SU-DHL-6 (cell line): ENCODE results near the gene CCNY.

ENCODE experiments used
- H2AFZ ChIP-seq: fragments of 200-600 bp; sonication (generic); 2 replicates; pipeline ENCODE4 v1.6.1; 2014; ENCODE audit warnings: low read depth, mild to moderate bottlenecking, moderate library complexity, mixed read lengths, antibody characterized with exemption, low read length; ENCODE audit not compliant: severe bottlenecking
- H3F3A ChIP-seq: fragments of 200-600 bp; shearing (Covaris generic); 2 replicates; pipeline ENCODE4 v1.6.0; 2016; ENCODE audit warnings: antibody characterized with exemption, mild to moderate bottlenecking; ENCODE audit not compliant: insufficient read depth
- H3K27ac ChIP-seq: fragments of 200-600 bp; sonication (generic); 2 replicates; pipeline ENCODE4 v1.5.1; 2016; ENCODE audit warnings: low read depth, mild to moderate bottlenecking, low read length, moderate library complexity, mixed read lengths
- H3K27me3 ChIP-seq: fragments of 200-600 bp; sonication (generic), shearing (Covaris generic); 2 replicates; pipeline ENCODE4 v1.6.0; 2014; ENCODE audit warnings: mild to moderate bottlenecking, low read length
- H3K36me3 ChIP-seq: fragments of 200-600 bp; sonication (generic); 2 replicates; pipeline ENCODE4 v1.6.1; 2014; ENCODE audit warnings: mild to moderate bottlenecking, low read length, mixed read lengths
- H3K4me2 ChIP-seq: fragments of 300-600, 200-600 bp; shearing (Covaris generic), sonication (generic); 2 replicates; pipeline ENCODE4 v1.6.0; 2014; ENCODE audit warnings: low read length, low read depth, mild to moderate bottlenecking; ENCODE audit not compliant: poor library complexity, severe bottlenecking
- H3K4me3 ChIP-seq: fragments of 200-600 bp; sonication (generic); 2 replicates; pipeline ENCODE4 v1.5.1; 2014; ENCODE audit warnings: antibody characterized with exemption, low read length, mild to moderate bottlenecking, mixed read lengths; ENCODE audit not compliant: insufficient read depth, poor library complexity, severe bottlenecking
- H3K79me2 ChIP-seq: fragments of 200-600 bp; sonication (generic); 2 replicates; pipeline ENCODE4 v1.6.1; 2014; ENCODE audit warnings: mild to moderate bottlenecking, low read length, moderate library complexity; ENCODE audit not compliant: insufficient read depth
- H3K9ac ChIP-seq: fragments of 200-600 bp; sonication (generic); 2 replicates; pipeline ENCODE4 v1.7.0; 2014; ENCODE audit warnings: mild to moderate bottlenecking, low read length
- H3K9me2 ChIP-seq: fragments of 200-600 bp; sonication (generic); replicated peaks from 2 replicates; pipeline ENCODE4 v1.6.1; 2014; ENCODE audit warnings: low read length; ENCODE audit not compliant: insufficient read depth
- H3K9me3 ChIP-seq: fragments of 200-600 bp; sonication (generic); 2 replicates; pipeline ENCODE4 v1.6.1; 2014; ENCODE audit warnings: low read length, mixed read lengths; ENCODE audit not compliant: insufficient read depth
- H4K20me1 ChIP-seq: fragments of 200-600 bp; sonication (generic); 2 replicates; pipeline ENCODE4 v1.6.1; 2014; ENCODE audit warnings: low read depth, mild to moderate bottlenecking, antibody characterized with exemption, low read length, moderate library complexity, mixed read lengths
- CTCF ChIP-seq: fragments of 200-600 bp; sonication (generic); IDR thresholded peaks from one replicate; pipeline ENCODE4 v1.5.1; 2017; ENCODE audit warnings: antibody characterized with exemption, mild to moderate bottlenecking, low read length, moderate library complexity; ENCODE audit not compliant: insufficient read depth, poor library complexity, severe bottlenecking
- EZH2phosphoT487 ChIP-seq: fragments of 200-600 bp; sonication (generic), shearing (Covaris generic); conservative IDR thresholded peaks from 2 replicates; pipeline ENCODE4 v1.6.1; 2018; ENCODE audit warnings: mild to moderate bottlenecking, antibody characterized with exemption, low read length, moderate library complexity, mixed read lengths

CCNY gene

GRCh38 chr10:35432781-35433338 is 96.6 kb downstream of the CCNY start:
- H3K36me3 ChIP-seq = no peaks in the 10 kb centered on the region
- no peaks in the 10 kb centered on the region for H3K9me3 ChIP-seq
- H4K20me1 ChIP-seq = no peaks in the 10 kb centered on the region
- peaks cover 4% of the 10 kb centered on the region; the same call in 1 of the 2 replicates for H3K79me2 ChIP-seq
- H3K9me2 ChIP-seq = no peaks in the 10 kb centered on the region
- no peak for TF ChIP-seq CTCF
- no peak for TF ChIP-seq EZH2phosphoT487
- no peak overlapping the region for H3K27ac ChIP-seq
- no peak overlapping the region for H2AFZ ChIP-seq
- H3K27me3 ChIP-seq = no peaks in the 10 kb centered on the region
- no peak overlapping the region for H3K4me2 ChIP-seq
- H3F3A ChIP-seq = no peaks in the 10 kb centered on the region
- H3K4me3 ChIP-seq = no peak overlapping the region
- H3K9ac ChIP-seq = no peak overlapping the region

- no peak overlapping the region for H3K4me3 ChIP-seq
- H3F3A ChIP-seq = no peaks in the 10 kb centered on the region
- no peaks in the 10 kb centered on the region for H3K27me3 ChIP-seq
- no peaks in the 10 kb centered on the region for H3K9me2 ChIP-seq
- H3K36me3 ChIP-seq = no peaks in the 10 kb centered on the region
- no peaks in the 10 kb centered on the region for H4K20me1 ChIP-seq
- no peak overlapping the region for H2AFZ ChIP-seq
- peaks cover 4% of the 10 kb centered on the region; the same call in 1 of the 2 replicates for H3K79me2 ChIP-seq
- TF ChIP-seq CTCF (no peak), EZH2phosphoT487 (no peak)
- no peak overlapping the region for H3K4me2 ChIP-seq
- no peak overlapping the region for H3K9ac ChIP-seq
- H3K27ac ChIP-seq = no peak overlapping the region
- no peaks in the 10 kb centered on the region for H3K9me3 ChIP-seq
Measured at GRCh38 chr10:35433851-35434426, 97.6 kb downstream of the CCNY start.

- Histone ChIP-seq H2AFZ (no peak overlapping the region), H3K36me3 (no peaks in the 10 kb centered on the region), H3K27me3 (no peaks in the 10 kb centered on the region), H3K9ac (no peak overlapping the region), H3K9me3 (no peaks in the 10 kb centered on the region), H3K9me2 (no peaks in the 10 kb centered on the region), H3F3A (no peaks in the 10 kb centered on the region), H4K20me1 (no peaks in the 10 kb centered on the region), H3K27ac (no peak overlapping the region), H3K4me2 (no peak overlapping the region), H3K4me3 (no peak overlapping the region), H3K79me2 (peaks cover 4% of the 10 kb centered on the region; the same call in 1 of the 2 replicates)
- TF ChIP-seq EZH2phosphoT487 (no peak), CTCF (no peak)
Measured at GRCh38 chr10:35434533-35434932, 98.2 kb downstream of the CCNY start.
